ENCODE data around the gene KAZN.

The KAZN gene

GRCh38 chr1:14590411-14591180, 7.9 kb upstream of the KAZN start:
- DNase-seq = no peak

- no peak for DNase-seq
Measured at GRCh38 chr1:14591600-14591999, 6.9 kb upstream of the KAZN start.

GRCh38 chr1:14592004-14592631, 6.4 kb upstream of the KAZN start:
- no peak for DNase-seq

GRCh38 chr1:14593302-14593701, 5.2 kb upstream of the KAZN start:
- no peak for DNase-seq

- DNase-seq = no peak
Measured at GRCh38 chr1:14594045-14594444, 4.4 kb upstream of the KAZN start.

GRCh38 chr1:14596591-14596990, 1.9 kb upstream of the KAZN start:
- no peak for DNase-seq

- DNase-seq = no peak
Measured at GRCh38 chr1:14597343-14598006, 1.0 kb upstream of the KAZN start.

- DNase-seq = no peak
Measured at GRCh38 chr1:14598007-14598497, 433 bp upstream of the KAZN start.

- DNase-seq = no peak
Measured at GRCh38 chr1:14599183-14599791, 802 bp downstream of the KAZN start.

- DNase-seq = no peak
Measured at GRCh38 chr1:14599800-14600199, 1.3 kb downstream of the KAZN start.

- no peak for DNase-seq
Measured at GRCh38 chr1:14600405-14601112, 2.1 kb downstream of the KAZN start.

- no peak for DNase-seq
Measured at GRCh38 chr1:14602136-14602535, 3.7 kb downstream of the KAZN start.

GRCh38 chr1:14603645-14604044, 5.2 kb downstream of the KAZN start:
- no peak for DNase-seq

- no peak for DNase-seq
Measured at GRCh38 chr1:14604414-14604813, 5.9 kb downstream of the KAZN start.

GRCh38 chr1:14605945-14606344, 7.5 kb downstream of the KAZN start:
- no peak for DNase-seq

- DNase-seq = no peak
Measured at GRCh38 chr1:14606632-14607031, 8.1 kb downstream of the KAZN start.

- no peak for DNase-seq
Measured at GRCh38 chr1:14607295-14607694, 8.8 kb downstream of the KAZN start.

- no peak for DNase-seq
Measured at GRCh38 chr1:14608308-14608707, 9.8 kb downstream of the KAZN start.

- DNase-seq = no peak
Measured at GRCh38 chr1:14610761-14611160, 12.3 kb downstream of the KAZN start.

- DNase-seq = no peak
Measured at GRCh38 chr1:14611792-14612191, 13.3 kb downstream of the KAZN start.

GRCh38 chr1:14612256-14612655, 13.8 kb downstream of the KAZN start:
- DNase-seq = no peak

- DNase-seq = no peak
Measured at GRCh38 chr1:14613926-14614325, 15.4 kb downstream of the KAZN start.

- DNase-seq = no peak
Measured at GRCh38 chr1:14614341-14614740, 15.9 kb downstream of the KAZN start.

All from stimulated activated naive CD4-positive, alpha-beta T cell (primary cell).